Measurements from ENCODE around the gene JPH4. TPM values are rescaled to one million over a fixed set of nuclear protein-coding genes. Genes with fewer than 3 reads are reported as not detected.

Gene JPH4
- total RNA-seq, 1 experiment from 2014 or later = not detected

DNA sequence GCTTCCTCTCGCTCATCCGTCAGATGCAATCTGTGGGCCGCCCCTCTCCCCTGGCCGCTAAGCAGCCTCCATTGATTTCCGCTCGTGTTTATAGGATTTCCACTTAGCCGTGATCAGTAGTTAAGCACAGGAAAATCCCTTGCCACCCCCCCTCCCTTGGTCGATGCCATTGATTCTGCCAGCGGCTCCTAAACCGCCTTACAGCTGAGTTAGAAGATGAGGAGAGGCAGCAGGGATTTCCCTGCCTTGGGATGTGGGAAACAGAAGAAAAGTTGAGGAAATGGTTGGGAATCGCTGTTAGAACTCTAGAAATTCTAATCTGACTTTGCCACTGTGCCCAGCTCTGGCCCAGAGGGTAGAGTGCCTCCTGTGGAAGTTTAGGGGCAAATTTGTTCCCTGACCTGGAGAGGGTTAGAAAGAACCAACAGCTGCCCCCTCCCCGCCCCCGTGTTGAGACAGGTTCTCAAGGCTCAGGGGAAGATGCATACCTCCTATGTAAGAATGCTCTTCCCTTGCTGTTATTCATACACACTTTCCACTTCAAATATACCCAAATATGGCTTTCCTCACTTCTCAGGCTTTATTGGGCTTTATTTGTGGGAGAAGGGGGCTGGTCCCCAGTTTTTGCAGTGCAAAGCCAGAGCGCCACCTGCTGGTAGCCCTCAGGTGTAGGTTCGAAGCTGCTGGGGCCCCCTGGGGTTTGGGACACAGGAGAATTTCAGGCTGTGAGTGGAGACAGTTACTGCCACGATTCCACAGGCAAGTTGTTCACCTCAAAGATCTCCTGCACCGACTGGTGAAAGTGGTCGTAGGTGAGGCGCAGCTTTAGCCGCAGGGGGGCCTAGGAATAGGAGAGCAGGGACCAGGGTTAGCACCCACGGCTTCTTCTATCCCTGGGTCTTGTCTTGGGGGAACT, 19.3 kb downstream of the JPH4 start:
- in situ Hi-C loops (cut with HindIII; ENCODE audit: low pct_unique_long_range_greater_than_20kb, low sequenced_read_pairs) = no loop called here
- peak; percentile 65 for DNase-seq (ENCODE audit: low read depth, low spot score)

- no peak for DNase-seq (ENCODE audit: low read depth, low spot score)
- in situ Hi-C loops (cut with HindIII; ENCODE audit: low pct_unique_long_range_greater_than_20kb, low sequenced_read_pairs) = no loop called here
These were observed 20.1 kb downstream of the JPH4 start for GRCh38 chr14:23558346-23559009.

GRCh38 chr14:23557946-23558345, 20.6 kb downstream of the JPH4 start:
- no peak for DNase-seq (ENCODE audit: low read depth, low spot score)
- in situ Hi-C loops (cut with HindIII; ENCODE audit: low pct_unique_long_range_greater_than_20kb, low sequenced_read_pairs) = no loop called here

GRCh38 chr14:23557521-23557920, 21.1 kb downstream of the JPH4 start:
- in situ Hi-C loops (cut with HindIII; ENCODE audit: low pct_unique_long_range_greater_than_20kb, low sequenced_read_pairs) = no loop called here
- DNase-seq (ENCODE audit: low read depth, low spot score) = no peak

GRCh38 chr14:23556700-23557440, 21.7 kb downstream of the JPH4 start:
- DNase-seq (ENCODE audit: low read depth, low spot score) = no peak
- in situ Hi-C loops (cut with HindIII; ENCODE audit: low pct_unique_long_range_greater_than_20kb, low sequenced_read_pairs) = no loop called here

DNA sequence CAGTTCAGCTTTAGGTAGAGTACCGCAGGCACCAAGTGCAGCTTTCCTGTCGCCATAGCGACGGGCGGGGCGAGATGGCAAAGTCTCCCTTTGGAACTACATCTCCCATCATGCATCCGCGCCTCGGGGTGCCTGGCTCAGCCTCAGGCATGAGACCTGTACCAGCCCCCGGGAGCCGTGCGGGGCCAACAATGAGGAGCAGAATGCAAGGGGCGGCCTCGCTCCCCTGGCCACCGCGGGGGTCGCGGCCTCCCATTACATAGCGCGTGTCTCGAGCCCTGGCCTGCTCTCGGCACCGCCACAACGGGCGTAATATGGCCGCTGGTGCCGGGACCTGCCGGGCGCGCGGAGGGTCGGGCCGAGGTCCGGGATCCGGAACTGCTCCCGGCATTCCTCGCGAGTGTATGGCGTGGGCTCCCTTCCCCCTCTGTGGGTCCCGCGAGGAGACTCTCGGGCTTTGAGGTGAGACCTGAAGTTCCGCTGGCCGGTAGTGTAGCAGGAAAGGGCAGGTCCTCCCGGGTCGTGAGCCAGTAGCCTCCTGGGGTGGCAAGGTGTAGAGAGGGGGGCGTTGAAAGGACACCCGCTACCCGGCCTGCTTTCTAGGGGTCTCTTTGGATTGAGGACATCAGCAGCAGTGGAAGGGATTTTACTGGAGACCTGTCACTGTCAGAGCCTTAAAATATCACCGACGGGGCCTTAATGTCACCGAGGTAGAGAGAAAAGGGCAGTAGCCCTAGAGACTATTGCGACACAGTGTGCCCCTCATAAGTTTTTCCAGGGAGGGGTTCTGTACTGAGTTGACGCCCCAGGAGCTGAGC, 22.5 kb downstream of the JPH4 start, which contains the start of gene THTPA:
TSS of gene THTPA (plus strand) at position 390 of the 818 bp plus-strand sequence. CDS start 487 bp downstream, outside the sequence.
- in situ Hi-C loops (cut with HindIII; ENCODE audit: low pct_unique_long_range_greater_than_20kb, low sequenced_read_pairs) = no loop called here
- peak; percentile 92 for DNase-seq (ENCODE audit: low read depth, low spot score)

- in situ Hi-C loops (cut with HindIII; ENCODE audit: low pct_unique_long_range_greater_than_20kb, low sequenced_read_pairs) = no loop called here
- no peak for DNase-seq (ENCODE audit: low read depth, low spot score)
These were observed 23.1 kb downstream of the JPH4 start for GRCh38 chr14:23555533-23555881.

DNA sequence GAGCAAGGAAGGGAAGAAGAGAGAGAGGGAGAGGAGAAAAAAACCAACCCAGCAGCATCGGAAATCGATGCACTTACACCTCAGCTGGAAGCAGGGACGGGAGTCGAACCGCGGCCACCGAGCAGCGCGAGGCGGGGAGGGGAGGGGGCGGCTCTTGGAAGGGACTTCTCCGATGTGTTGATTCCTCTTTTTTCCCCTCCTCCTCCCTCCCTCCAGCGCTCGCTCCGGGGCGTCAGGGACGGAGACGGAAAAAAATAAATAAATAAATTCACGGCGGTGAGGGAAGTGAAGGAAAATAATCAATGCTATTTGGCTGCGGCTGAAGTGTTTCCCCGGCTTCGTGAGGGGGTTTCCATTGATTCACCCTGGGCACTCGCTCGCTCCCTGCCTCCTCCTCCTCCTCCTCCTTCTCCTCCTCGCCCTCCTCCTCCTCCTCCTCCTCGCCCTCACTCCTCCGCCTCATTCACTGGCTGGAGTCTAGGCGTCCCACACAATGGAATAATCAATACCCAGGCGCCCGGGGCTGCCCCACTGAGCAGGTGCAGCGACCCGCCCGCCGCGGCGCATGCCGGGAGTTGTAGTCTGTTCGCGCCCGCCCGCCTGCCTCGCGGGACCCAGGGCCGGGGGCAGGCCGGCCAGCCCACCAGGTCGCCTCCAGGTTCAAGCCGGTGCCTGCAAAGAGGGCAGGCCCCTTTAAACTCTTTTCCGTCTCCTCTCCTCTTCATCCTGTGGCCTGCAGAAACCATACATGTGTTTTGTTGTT, 27.1 kb downstream of the JPH4 start, which contains the start of gene ZFHX2:
TSS of gene ZFHX2 (minus strand) at position 500 of the 763 bp plus-strand sequence. CDS start 16,440 bp downstream, outside the sequence.
- peak; percentile 75 for DNase-seq (ENCODE audit: low read depth, low spot score)
- in situ Hi-C loops (cut with HindIII; ENCODE audit: low pct_unique_long_range_greater_than_20kb, low sequenced_read_pairs) = no loop called here

GRCh38 chr14:23550812-23551265, 27.8 kb downstream of the JPH4 start:
- in situ Hi-C loops (cut with HindIII; ENCODE audit: low pct_unique_long_range_greater_than_20kb, low sequenced_read_pairs) = no loop called here
- no peak for DNase-seq (ENCODE audit: low read depth, low spot score)

GRCh38 chr14:23550131-23550811, 28.3 kb downstream of the JPH4 start:
- in situ Hi-C loops (cut with HindIII; ENCODE audit: low pct_unique_long_range_greater_than_20kb, low sequenced_read_pairs) = no loop called here

DNA sequence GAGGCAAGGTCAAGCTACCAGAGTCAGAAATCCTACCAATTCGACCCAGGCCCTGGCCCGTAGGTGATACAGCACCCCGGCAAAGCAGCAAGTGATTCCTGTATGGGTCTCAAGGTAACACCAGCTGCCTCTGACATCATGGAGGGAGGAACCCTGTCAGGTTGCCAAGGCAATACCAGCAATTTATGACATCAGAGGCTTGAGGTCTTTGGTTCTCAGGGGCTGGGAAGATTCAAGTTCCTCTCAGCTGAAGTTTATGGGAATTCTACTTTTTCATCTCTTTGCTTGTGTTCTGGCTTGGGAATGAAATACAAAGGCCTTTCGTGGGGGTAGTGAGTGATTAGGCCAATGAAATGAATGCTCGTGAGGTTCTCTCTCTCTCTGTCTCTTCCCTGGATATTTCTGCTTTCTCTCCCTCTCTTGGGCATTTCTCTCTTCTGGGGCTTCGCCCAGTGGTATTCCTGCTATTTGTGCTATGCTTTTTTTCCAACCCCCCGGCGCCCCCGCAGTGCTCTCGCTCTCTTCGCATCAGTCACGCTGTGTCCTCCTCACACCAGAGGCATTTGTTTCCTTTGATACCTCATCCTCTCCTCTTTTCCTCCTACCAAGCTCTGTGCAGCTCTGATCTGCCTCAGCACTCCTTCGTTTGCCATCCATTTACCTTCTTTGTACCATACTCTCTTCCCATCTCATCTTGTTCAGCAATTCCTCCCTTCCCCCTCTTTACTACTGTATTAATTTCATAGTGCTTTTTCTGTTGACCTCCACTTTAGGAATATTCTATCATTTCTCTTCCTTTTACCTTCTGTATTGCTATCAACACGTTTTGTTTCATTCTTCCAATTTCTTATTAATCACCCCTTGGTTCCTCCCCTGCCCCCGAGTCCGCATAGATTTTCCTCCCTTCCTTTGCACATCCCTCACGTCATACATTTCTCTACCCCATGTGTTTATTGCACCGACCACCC, 30.0 kb downstream of the JPH4 start:
- DNase-seq (ENCODE audit: low read depth, low spot score) = no peak
- in situ Hi-C loops (cut with HindIII; ENCODE audit: low pct_unique_long_range_greater_than_20kb, low sequenced_read_pairs) = no loop called here

More at GRCh38 chr14:23550131-23550811, 28.3 kb downstream of the JPH4 start:
- no peak for DNase-seq (ENCODE audit: low read depth, low spot score)

DNA sequence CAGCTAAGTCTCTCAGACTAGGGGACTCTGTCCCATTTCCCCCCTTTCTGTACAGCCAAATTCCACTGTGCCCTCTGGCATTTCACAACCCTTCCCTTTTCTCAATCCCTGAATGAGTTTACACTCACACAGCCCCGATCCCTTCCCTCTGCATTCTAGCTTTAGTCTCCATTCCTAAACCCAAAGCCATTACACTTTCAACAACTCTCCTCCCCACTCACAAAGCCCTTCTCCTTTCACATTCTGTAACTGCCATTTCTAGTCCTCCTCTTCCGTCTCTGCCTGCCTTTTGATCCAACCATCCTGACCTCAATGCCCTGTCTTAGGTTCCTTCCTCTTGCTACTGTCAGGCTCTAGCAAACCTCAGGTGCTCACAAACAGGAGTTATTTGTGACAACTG, 30.7 kb downstream of the JPH4 start:
- in situ Hi-C loops (cut with HindIII; ENCODE audit: low pct_unique_long_range_greater_than_20kb, low sequenced_read_pairs) = no loop called here
- no peak for DNase-seq (ENCODE audit: low read depth, low spot score)

DNA sequence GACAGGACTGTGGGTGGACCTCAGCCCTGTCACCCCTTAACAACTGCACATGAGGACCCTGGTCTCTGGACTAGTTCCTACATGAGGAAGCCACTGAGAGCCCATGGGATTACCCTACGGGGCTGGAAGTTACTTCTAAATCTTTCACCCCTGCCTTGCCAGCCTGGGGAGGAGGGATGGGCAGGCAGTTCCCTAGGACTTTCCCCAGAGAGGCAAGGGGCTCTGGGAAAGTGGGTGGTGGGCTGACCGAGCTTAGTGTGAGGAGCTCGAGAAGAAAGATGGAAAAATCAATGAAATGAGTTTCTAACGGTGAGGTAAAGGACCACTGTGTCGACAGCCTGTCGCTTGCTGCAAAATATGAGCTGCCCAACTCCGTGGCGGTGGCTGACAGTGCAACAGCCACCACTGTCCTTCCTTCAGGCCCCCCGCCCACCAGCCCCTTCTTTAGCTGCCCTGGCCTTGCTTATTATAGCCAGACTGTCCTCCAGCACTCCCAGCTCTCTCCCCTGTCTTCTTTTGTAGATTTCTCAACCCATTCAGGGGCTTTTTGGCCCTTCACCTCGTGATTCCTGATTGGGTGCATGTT, 32.0 kb downstream of the JPH4 start:
- DNase-seq (ENCODE audit: low read depth, low spot score) = no peak
- in situ Hi-C loops (cut with HindIII; ENCODE audit: low pct_unique_long_range_greater_than_20kb, low sequenced_read_pairs) = no loop called here

GRCh38 chr14:23545740-23546365, 32.7 kb downstream of the JPH4 start:
- no peak for DNase-seq (ENCODE audit: low read depth, low spot score)
- in situ Hi-C loops (cut with HindIII; ENCODE audit: low pct_unique_long_range_greater_than_20kb, low sequenced_read_pairs) = no loop called here
